GM13976 (cell line): ENCODE measurements around the gene NAPG.
"Not testable (repeated sequence)": the region's sequence is repeated elsewhere in the genome, so short reads cannot be mapped to it uniquely, and the experiment has no call there.

ENCODE experiments used
- DNase-seq: peaks from one replicate; pipeline ENCODE4 v3.0.0; 2012; ENCODE audit warnings: low spot score
- in situ Hi-C: fragments of 300-500 bp; cut with MboI; formaldehyde crosslinking; loops from one replicate; pipeline ENCODE4 v1.12.0; 2022; ENCODE audit warnings: low sequenced_read_pairs, mixed read lengths, inconsistent platforms; ENCODE audit not compliant: unreplicated experiment

Gene NAPG

DNA sequence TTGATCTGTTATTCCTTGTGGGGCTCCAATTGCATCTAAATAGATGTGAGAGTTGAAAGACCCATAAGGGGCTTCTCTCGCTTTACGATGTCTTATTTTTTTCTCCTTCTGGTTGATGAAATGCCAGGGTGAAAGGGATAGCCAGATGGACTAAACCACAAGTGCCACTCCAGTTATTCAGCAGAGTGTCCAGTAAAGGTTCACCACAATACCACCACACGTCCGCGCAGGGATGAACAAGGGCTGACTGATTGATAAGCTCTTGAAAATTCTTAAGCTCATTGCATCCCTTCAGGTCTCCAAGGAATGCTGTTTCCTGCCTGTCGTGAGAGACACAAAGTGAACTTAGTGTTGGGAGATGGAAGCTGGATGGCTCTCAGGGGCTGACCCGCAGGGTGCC, 74.9 kb downstream of the NAPG start:
- DNase-seq, result not testable (repeated sequence)
- in situ Hi-C loops, result loop anchor here (25.0 kb wide), 1 partner anchor 1637 kb away; no protein-coding TSS in a partner anchor
